Measurements from ENCODE around the gene CDKL5.

GRCh38 chrX:18426004-18426320, 554 bp downstream of the CDKL5 start:
- TF ChIP-seq, protein P1, sequence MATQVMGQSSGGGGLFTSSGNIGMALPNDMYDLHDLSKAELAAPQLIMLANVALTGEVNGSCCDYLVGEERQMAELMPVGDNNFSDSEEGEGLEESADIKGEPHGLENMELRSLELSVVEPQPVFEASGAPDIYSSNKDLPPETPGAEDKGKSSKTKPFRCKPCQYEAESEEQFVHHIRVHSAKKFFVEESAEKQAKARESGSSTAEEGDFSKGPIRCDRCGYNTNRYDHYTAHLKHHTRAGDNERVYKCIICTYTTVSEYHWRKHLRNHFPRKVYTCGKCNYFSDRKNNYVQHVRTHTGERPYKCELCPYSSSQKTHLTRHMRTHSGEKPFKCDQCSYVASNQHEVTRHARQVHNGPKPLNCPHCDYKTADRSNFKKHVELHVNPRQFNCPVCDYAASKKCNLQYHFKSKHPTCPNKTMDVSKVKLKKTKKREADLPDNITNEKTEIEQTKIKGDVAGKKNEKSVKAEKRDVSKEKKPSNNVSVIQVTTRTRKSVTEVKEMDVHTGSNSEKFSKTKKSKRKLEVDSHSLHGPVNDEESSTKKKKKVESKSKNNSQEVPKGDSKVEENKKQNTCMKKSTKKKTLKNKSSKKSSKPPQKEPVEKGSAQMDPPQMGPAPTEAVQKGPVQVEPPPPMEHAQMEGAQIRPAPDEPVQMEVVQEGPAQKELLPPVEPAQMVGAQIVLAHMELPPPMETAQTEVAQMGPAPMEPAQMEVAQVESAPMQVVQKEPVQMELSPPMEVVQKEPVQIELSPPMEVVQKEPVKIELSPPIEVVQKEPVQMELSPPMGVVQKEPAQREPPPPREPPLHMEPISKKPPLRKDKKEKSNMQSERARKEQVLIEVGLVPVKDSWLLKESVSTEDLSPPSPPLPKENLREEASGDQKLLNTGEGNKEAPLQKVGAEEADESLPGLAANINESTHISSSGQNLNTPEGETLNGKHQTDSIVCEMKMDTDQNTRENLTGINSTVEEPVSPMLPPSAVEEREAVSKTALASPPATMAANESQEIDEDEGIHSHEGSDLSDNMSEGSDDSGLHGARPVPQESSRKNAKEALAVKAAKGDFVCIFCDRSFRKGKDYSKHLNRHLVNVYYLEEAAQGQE (IDR thresholded peaks at IDR 0.05), result no peak
- no peak for TF ChIP-seq RNF2 (IDR thresholded peaks at IDR 0.05; ENCODE audit: borderline replicate concordance, low read depth)
- no peak for TF ChIP-seq ZNF302 (CRISPR knock-in tag; IDR thresholded peaks at IDR 0.05)
- TF ChIP-seq RCOR1 (IDR thresholded peaks at IDR 0.05; ENCODE audit: low read depth, low read length), result no peak
- TF ChIP-seq CTCF (IDR thresholded peaks at IDR 0.05), result no peak
- TF ChIP-seq POLR2A (IDR thresholded peaks at IDR 0.05; ENCODE audit: low read length), result no peak
- no peak for TF ChIP-seq MAZ (IDR thresholded peaks at IDR 0.05; ENCODE audit: borderline replicate concordance, low read depth, low read length)
- TF ChIP-seq HDAC2 (IDR thresholded peaks at IDR 0.05), result no peak
- TF ChIP-seq SREBF2 (IDR thresholded peaks at IDR 0.05), result no peak
- TF ChIP-seq SMC3 (IDR thresholded peaks at IDR 0.05), result no peak
- TF ChIP-seq, protein P2, sequence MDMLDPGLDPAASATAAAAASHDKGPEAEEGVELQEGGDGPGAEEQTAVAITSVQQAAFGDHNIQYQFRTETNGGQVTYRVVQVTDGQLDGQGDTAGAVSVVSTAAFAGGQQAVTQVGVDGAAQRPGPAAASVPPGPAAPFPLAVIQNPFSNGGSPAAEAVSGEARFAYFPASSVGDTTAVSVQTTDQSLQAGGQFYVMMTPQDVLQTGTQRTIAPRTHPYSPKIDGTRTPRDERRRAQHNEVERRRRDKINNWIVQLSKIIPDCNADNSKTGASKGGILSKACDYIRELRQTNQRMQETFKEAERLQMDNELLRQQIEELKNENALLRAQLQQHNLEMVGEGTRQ (IDR thresholded peaks at IDR 0.05), result no peak

Data from A549 (cell line).